HEK293 (cell line): Measurements from ENCODE around the gene SELENOW.

Source experiments
- GLI4 ChIP-seq: fragments of 450-650 bp; formaldehyde crosslinking; IDR thresholded peaks from 2 replicates; pipeline ENCODE4 v1.5.1; 2016; ENCODE audit warnings: missing biosample characterization, missing genetic modification characterization
- ZBTB7A ChIP-seq: fragments of 450-650 bp; formaldehyde crosslinking; IDR thresholded peaks from 2 replicates; pipeline ENCODE4 v1.5.1; 2016; ENCODE audit warnings: low read depth, missing biosample characterization, missing genetic modification characterization
- ZFP3 ChIP-seq: fragments of 450-650 bp; formaldehyde crosslinking; IDR thresholded peaks from 2 replicates; pipeline ENCODE4 v1.5.1; 2016; ENCODE audit warnings: low read depth, missing biosample characterization, missing genetic modification characterization
- ZNF174 ChIP-seq: fragments of 450-650 bp; formaldehyde crosslinking; IDR thresholded peaks from 2 replicates; pipeline ENCODE4 v1.5.0; 2017; ENCODE audit warnings: missing biosample characterization, mild to moderate bottlenecking, missing genetic modification characterization
- ZNF175 ChIP-seq: fragments of 450-650 bp; formaldehyde crosslinking; IDR thresholded peaks from 2 replicates; pipeline ENCODE4 v1.5.1; 2016; ENCODE audit warnings: missing biosample characterization, missing genetic modification characterization
- ZNF239 ChIP-seq: fragments of 450-650 bp; formaldehyde crosslinking; IDR thresholded peaks from 2 replicates; pipeline ENCODE4 v1.5.1; 2016; ENCODE audit warnings: missing biosample characterization, missing genetic modification characterization
- TF ChIP-seq, protein P1 (sequence below): fragments of 450-650 bp; formaldehyde crosslinking; IDR thresholded peaks from 2 replicates; pipeline ENCODE4 v1.5.1; 2016; ENCODE audit warnings: missing biosample characterization, missing genetic modification characterization
- TF ChIP-seq, protein P2 (sequence below): fragments of 450-650 bp; formaldehyde crosslinking; IDR thresholded peaks from 2 replicates; pipeline ENCODE4 v1.5.1; 2016; ENCODE audit warnings: missing biosample characterization, missing genetic modification characterization
- TF ChIP-seq, protein P3 (sequence below): fragments of 450-650 bp; formaldehyde crosslinking; IDR thresholded peaks from 2 replicates; pipeline ENCODE4 v1.5.1; 2016; ENCODE audit warnings: missing biosample characterization, missing genetic modification characterization, low read depth

DNA sequence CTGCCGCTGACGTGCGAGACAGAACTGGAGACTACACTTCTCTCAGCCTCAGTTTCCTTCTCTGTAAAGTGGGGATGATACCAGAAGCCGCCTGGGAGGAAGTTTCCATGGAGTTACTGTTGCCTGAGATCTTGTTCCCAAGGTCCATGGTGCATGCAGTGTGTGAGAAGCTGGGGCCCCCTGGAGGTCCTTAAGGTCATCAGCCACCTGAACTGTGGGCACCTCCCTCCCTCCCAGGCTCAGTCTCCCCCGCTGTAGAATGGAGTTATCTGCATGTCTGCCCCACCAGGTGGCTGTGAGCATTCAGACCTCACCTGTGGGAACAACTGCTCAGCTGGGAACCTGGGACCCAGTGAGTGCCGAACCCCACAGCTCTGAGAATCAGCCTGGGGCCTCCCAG is 45.9 kb downstream of the SELENOW start:
- TF ChIP-seq, protein P1, sequence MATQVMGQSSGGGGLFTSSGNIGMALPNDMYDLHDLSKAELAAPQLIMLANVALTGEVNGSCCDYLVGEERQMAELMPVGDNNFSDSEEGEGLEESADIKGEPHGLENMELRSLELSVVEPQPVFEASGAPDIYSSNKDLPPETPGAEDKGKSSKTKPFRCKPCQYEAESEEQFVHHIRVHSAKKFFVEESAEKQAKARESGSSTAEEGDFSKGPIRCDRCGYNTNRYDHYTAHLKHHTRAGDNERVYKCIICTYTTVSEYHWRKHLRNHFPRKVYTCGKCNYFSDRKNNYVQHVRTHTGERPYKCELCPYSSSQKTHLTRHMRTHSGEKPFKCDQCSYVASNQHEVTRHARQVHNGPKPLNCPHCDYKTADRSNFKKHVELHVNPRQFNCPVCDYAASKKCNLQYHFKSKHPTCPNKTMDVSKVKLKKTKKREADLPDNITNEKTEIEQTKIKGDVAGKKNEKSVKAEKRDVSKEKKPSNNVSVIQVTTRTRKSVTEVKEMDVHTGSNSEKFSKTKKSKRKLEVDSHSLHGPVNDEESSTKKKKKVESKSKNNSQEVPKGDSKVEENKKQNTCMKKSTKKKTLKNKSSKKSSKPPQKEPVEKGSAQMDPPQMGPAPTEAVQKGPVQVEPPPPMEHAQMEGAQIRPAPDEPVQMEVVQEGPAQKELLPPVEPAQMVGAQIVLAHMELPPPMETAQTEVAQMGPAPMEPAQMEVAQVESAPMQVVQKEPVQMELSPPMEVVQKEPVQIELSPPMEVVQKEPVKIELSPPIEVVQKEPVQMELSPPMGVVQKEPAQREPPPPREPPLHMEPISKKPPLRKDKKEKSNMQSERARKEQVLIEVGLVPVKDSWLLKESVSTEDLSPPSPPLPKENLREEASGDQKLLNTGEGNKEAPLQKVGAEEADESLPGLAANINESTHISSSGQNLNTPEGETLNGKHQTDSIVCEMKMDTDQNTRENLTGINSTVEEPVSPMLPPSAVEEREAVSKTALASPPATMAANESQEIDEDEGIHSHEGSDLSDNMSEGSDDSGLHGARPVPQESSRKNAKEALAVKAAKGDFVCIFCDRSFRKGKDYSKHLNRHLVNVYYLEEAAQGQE = no peak
- TF ChIP-seq ZBTB7A (tag by site-specific recombination) (no peak), ZNF174 (no peak), ZFP3 (tag by site-specific recombination) (no peak), ZNF175 (no peak), GLI4 (no peak), ZNF239 (tag by site-specific recombination) (no peak)
- TF ChIP-seq, protein P2, sequence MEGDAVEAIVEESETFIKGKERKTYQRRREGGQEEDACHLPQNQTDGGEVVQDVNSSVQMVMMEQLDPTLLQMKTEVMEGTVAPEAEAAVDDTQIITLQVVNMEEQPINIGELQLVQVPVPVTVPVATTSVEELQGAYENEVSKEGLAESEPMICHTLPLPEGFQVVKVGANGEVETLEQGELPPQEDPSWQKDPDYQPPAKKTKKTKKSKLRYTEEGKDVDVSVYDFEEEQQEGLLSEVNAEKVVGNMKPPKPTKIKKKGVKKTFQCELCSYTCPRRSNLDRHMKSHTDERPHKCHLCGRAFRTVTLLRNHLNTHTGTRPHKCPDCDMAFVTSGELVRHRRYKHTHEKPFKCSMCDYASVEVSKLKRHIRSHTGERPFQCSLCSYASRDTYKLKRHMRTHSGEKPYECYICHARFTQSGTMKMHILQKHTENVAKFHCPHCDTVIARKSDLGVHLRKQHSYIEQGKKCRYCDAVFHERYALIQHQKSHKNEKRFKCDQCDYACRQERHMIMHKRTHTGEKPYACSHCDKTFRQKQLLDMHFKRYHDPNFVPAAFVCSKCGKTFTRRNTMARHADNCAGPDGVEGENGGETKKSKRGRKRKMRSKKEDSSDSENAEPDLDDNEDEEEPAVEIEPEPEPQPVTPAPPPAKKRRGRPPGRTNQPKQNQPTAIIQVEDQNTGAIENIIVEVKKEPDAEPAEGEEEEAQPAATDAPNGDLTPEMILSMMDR (tag by site-specific recombination) = no peak
- TF ChIP-seq, protein P3, sequence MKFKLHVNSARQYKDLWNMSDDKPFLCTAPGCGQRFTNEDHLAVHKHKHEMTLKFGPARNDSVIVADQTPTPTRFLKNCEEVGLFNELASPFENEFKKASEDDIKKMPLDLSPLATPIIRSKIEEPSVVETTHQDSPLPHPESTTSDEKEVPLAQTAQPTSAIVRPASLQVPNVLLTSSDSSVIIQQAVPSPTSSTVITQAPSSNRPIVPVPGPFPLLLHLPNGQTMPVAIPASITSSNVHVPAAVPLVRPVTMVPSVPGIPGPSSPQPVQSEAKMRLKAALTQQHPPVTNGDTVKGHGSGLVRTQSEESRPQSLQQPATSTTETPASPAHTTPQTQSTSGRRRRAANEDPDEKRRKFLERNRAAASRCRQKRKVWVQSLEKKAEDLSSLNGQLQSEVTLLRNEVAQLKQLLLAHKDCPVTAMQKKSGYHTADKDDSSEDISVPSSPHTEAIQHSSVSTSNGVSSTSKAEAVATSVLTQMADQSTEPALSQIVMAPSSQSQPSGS (tag by site-specific recombination) = no peak
